Subcutaneous adipose tissue (tissue), 4 donors: ENCODE data around the gene RABEP1. TPM values are rescaled to one million over a fixed set of nuclear protein-coding genes. Genes with fewer than 3 reads are reported as not detected.

ENCODE experiments used
- total RNA-seq, 4 donors: library from RNA; depleted of rRNA; stranded (reverse); fragments of >200 nt; gene quantifications; one replicate each; pipeline ENCODE4 v1.1.0, GENCODE V29; 2016
- TF ChIP-seq, protein P1 (sequence below): fragments of 450-650 bp; IDR thresholded peaks from one replicate; pipeline ENCODE4 v1.5.1; 2016; ENCODE audit warnings: low read depth, mild to moderate bottlenecking, control low read depth, antibody characterized with exemption, moderate library complexity

The RABEP1 gene
- total RNA-seq, 4 donors from 2014 or later, result 59.5 to 72.1 (median 63.3) TPM

DNA sequence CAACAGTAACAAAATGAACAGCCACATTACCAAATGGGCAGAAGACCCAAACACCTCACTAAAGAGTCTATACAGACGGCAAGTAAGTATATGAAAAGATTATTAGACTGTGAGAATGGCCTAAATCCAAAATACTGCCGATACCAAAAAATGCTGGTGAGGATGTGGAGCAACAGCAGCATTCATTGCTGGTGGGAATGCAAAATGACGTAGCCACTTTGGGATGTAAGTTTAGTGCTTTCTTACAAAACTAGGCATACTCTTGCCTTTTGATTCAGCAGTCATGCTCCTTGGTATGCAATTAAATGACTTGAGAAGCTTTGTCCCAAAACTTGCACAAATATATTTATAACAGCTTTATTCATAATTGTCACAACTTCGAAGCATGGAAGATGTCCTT is 43.8 kb downstream of the RABEP1 start:
- TF ChIP-seq, protein P1, sequence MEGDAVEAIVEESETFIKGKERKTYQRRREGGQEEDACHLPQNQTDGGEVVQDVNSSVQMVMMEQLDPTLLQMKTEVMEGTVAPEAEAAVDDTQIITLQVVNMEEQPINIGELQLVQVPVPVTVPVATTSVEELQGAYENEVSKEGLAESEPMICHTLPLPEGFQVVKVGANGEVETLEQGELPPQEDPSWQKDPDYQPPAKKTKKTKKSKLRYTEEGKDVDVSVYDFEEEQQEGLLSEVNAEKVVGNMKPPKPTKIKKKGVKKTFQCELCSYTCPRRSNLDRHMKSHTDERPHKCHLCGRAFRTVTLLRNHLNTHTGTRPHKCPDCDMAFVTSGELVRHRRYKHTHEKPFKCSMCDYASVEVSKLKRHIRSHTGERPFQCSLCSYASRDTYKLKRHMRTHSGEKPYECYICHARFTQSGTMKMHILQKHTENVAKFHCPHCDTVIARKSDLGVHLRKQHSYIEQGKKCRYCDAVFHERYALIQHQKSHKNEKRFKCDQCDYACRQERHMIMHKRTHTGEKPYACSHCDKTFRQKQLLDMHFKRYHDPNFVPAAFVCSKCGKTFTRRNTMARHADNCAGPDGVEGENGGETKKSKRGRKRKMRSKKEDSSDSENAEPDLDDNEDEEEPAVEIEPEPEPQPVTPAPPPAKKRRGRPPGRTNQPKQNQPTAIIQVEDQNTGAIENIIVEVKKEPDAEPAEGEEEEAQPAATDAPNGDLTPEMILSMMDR, result no peak

DNA sequence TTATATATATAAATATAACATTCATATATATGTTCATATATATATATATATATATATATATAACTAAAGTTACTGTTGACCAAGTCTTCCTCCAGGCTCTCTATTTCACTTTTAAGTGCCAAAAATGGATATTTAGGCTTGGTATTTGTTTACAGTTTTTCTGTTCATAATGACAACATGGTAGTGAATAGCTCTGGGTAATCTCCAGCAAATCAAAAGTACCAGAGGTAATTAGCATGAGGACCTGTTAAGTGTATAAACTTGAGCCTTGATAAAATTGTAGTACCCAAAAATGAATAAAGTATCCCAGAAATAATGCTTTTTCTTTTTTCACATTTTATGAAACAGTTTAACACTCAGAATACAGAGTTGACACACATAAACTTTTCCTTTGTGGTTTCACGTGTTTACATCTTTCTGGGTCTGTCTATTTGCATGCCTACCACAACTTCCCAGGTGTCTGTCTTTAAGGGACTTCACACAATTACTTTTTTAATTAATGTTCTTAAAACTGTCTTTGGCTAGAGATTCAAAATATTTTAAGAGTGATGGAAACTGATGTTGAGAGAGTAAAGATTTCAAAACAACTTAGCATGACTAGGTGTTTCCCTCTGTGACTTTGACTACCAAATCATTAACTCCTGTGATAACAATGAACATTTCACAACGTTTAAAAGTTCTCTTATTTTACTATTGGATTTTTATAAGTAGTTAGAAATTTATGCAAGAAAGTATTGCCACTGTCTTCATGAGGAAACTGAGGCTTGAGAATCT is 47.9 kb downstream of the RABEP1 start:
- TF ChIP-seq, protein P1, result no peak

DNA sequence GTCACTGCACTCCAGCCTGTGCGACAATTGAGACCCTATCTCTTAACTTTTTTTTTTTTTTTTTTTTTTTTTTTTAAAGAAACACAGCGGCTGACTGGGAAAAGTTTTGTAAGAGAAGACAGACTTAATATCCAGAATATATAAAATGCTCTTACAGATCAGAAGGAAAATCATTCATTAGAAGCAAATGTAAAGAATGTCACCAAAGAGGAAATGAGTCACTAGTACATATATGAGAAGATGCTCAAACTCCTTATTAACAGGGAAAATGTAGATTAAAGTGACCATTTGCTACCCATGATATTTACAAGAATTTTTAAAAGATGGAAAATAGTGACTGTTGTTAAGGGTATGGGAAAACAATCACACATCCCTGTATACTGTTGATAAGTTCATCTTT is 48.9 kb downstream of the RABEP1 start:
- TF ChIP-seq, protein P1, result no peak

DNA sequence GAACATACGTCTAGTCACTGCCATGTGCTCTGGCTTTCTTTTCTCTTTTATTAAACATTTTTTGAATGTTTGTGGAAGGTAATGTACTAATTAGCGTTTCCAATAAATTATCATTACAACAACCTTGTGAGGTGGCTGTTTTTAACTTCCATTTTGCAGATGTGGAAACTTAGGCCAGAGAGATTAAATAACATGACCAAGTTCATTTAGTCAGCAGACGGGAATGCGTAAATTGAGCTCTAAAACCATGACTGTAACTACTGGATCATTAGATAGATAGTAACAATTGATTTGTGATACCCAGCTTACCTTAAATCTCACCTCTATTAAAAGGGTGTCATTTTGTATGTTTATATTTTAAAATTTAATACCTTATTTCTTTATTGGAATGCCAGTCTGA is 49.4 kb downstream of the RABEP1 start:
- TF ChIP-seq, protein P1, result no peak

DNA sequence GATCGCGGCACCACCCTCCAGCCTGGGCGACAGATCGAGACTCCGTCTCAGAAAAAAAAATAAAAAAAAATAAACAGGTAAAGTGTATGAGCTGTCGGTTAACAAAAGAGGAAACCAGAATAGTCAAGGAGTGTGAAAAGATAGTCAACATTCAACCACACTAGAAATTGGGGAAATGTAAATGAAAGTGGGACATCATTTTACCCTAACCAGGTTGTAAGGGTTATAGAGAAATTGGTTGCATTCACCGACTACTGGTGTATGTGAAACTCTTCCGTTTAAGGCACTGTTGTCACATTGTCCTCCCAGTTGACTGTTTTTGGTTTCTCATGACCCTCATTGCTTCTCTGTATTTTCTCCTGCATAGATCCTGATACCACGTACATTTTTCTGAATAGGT is 62.8 kb downstream of the RABEP1 start:
- TF ChIP-seq, protein P1, result no peak

DNA sequence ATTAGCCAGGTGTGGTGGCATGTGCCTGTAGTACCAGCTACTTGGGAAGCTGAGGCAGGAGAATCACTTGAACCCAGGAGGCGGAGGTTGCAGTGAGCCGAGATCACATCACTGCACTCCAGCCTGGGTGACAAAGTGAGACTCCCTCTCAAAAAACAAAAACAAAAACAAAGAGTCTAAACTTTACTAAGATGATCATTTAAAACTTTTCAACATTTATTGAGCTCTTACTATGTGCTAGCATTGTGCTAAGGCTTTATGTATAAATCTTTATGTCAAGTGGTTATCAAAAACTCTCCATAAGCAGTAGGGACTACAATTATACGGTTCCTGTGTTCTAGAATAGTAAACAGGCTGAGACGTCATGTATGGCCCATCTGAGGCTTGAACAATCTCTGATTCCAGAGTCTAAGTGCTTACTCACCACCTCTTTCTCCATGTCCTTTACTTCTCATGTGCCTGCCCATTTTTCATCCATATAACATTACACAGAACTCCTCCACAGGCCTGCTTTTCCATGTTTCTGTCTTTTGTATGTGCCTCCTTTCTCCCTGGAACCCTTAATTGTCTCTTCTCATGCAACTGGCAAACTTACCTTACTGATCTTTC is 70.7 kb downstream of the RABEP1 start:
- TF ChIP-seq, protein P1, result no peak

DNA sequence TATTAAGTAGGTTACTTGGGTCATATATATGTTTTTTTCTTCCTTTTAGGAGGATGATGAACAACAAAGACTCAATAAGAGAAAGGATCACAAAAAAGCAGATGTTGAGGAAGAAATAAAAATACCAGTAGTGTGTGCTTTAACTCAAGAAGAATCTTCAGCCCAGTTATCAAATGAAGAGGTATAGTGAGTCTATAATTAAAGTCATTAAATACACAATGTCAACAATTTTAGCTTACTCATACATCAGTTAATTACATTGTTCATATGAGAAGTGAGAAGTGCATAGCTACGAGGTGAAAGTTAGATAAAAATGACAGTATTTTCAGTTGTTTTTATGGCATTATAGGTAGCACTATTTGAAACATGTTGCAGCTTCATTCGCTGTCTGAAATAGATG is 72.2 kb downstream of the RABEP1 start:
- TF ChIP-seq, protein P1, result no peak
